ENCODE measurements around the gene GIT1.

The GIT1 gene

DNA sequence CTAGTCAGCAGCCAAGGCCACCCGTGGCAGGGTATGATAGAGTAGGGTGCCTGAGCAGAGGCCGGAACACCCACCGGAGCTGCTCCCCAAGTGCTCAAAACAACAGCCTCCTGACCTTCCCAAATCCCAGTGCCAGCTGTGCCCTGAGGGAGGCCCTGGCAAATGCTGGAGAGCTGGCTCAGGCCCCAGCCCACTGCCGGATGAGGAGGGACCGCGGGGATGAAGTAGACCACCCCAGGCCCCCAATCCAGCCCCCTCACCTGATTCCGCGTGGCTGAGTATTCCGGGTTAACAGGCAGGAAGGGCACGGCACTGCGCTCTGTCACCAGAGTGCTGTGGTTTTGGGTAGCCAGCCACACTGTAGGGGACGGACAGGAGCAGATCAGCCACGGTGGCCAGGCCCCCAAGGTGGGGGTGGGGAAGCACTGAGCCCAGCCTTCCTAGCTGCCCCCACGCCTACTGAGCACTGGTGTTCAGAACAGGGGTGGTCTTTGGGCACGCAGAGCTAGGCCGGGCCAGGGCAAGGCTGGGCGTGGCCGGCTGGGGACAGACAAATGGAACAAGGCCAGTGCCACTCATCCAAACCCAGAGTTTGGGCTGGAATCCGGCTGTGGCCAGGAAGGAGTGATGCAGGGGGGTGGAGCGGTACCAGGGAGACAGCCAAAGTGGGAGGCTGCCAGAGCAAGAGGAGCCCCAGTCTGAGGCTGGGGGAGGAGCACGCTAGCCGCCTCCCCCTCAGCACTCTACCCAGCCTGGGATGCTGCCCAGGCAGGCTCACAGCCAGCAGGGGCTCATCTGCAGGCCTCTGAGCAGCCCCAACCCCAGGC lies 11.8 kb downstream of the GIT1 start:
- peak; percentile 23 for DNase-seq

DNA sequence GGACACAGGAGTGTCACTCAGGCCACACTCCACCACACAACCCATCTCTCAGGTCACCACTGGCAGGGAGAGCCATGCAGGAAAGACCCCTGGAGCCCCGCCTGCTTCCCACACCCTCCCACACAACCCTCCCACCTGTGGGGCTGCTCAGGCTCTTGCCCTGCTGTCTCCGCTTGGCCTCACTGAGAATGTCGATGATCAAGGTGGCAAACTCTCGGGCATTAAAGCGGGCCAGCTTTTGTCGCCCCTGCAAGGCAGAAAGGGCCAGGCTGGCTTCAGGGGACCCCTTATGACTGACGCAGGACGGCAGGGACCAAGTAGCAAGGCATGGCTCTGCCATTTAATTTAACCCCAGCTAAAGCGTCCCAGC lies 12.5 kb downstream of the GIT1 start:
- no peak for DNase-seq

DNA sequence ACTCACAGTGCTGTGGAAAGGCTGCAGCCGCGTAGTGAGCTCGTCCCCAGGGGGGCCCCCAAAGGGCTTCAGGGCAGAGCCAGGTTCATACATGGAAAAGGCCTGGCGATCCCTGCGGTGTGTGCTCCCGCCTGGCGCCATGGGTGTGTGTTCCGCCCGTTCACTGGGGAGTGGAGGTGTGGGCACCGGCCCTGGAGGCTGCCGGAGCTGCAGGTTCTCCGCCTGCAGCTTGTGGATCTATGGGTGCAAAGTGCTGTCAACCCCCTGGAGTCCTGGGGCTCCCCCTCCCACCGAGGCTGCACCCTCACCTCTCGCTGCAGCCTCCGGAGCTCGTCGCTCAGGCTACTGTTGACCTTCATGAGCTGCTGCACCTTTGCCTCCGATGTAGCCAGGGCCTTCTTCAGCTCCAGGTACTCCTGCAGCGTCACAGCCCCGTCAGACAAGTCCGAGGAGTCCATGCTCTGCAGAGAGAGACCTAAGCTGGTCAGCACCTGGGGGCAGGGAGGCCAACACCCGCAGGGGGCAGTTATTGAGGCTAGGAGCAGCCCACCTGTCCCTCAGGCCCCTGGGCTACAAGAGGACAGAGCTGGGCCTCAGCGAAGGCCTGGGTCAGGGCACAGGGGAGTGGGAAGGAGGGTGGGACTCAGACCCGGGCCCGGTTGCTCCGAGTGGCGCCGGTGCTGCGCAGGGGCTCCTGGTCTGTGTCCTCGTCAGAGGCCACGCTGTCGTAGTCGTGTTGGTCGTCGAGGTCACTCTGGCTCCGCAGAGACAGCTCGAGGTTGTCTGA lies 13.0 kb downstream of the GIT1 start:
- no peak for DNase-seq

DNA sequence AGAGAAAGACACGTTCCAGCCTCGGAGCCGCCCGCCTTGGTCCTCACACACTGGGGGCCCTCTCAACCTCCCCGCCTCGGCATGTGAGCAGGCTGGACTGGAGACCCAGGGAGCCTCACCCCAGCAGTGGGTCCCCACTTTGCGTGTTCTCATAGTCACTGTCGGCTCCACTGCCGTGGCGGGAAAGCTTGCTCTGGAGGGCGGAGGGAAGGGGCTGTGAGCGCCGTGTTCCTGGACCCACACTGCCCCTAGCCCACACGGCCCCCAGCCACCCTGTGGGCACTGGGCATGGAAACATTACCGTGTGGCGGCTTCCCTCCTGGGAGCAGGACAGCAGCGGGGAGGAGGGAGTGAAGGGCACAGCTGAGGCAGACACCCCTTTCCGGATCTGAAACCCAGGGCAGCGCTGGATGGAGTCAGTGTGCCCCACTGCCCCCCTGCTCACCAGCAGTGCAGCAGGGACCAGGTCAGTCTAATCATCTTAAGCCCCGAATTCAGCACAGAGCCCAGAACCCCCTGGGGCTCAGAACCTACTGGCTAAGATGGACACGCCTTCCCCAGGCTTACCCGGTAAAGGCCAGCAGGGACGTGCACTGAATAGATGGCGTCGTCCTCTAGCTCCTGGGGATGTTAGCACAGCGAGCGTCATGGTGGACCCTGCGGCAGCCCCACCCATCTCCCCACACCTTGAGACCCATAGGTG lies 13.8 kb downstream of the GIT1 start:
- no peak for DNase-seq

DNA sequence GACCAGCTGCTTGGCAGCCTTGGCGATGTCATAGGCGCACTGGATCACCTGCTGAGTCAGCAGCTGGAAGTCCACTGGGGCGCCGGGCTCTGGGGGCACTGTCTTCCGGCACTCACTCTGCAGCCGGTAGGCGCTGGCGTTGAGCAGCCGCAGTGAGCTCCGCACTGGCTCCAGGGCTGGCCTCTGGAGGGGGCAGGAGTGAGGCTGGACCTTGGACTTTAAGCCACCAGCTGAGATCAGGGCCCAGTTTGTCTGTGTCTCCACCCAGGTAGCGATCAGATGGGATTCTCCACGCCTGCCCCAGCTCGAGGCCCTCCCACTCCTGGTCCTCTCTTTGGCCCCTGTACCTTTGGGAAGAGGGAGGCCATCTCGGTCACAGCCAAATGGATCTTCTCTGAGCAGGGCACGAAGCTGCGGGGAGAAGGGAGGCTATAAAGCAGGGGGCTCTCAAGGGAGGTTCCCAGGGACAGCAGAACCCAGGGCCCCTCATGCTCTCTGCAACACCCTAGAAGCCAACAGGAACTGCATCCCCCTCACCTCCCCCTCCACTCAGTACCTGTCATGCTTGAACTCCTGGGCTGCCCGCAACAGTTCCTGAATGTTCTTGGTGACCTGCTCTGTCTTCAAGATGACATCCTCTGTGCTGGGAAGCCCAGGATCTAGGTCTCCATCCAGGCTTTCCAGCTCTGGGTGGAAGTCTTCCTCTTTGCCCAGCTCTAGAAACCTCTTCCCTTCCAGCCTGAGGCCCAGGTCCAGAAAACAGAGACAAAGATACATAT lies 14.5 kb downstream of the GIT1 start:
- no peak for DNase-seq

DNA sequence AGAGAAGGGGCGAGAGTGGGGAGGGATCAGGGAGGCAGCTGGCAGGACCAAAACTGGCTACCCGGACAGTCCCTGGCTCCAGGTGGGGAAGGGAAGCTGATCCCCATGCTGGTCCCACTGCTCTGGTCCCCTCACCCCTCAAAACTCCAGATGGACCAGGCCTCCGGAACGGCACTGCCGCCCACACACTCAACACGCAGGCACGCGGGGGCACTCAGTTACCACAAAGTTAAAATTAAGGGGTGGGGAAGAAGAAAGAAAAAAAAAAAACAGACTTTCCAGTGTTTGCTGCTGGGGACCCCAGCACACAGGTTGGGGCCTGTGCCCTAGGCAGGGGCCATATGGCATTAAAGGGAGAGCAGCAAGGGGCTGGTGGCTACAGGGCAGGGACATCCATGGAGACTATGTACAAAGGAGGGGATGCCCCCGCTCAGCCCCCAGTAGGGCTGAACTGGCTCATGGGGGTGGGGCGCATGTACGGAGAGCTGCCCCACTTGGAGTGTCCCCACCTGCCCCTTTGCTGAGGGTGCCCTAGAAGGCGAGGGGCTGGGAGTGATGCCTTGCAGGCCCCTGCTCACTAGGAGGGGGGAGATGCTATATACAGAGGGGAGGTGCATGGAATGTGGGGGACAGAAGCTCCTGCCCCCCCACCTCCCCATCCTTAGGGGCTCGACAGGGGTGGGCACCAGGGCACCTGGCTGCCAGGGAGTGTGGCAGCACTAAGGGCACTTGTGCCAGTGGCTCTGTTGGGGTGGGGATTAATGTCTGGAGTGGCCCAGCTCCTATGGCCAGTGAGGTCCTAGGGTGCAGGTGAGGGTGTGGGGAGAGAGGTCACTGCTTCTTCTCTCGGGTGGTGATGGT lies 15.3 kb downstream of the GIT1 start:
- DNase-seq = no peak

DNA sequence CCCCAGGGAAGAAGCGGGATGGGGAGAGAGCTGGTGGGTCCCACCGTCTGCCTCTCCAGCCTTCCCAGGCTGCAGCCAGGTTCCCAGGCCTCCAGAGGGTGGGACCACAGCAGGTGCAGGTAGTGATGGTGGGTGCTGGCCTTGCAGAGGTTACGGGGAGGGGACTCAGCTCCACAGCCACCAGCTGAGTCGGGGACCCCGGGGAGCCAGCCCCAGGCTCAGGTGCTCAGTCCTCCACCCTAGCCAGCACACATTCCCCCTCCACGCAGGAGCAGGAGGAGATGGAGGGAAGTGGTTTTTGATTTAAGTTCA lies 15.9 kb downstream of the GIT1 start:
- no peak for DNase-seq

DNA sequence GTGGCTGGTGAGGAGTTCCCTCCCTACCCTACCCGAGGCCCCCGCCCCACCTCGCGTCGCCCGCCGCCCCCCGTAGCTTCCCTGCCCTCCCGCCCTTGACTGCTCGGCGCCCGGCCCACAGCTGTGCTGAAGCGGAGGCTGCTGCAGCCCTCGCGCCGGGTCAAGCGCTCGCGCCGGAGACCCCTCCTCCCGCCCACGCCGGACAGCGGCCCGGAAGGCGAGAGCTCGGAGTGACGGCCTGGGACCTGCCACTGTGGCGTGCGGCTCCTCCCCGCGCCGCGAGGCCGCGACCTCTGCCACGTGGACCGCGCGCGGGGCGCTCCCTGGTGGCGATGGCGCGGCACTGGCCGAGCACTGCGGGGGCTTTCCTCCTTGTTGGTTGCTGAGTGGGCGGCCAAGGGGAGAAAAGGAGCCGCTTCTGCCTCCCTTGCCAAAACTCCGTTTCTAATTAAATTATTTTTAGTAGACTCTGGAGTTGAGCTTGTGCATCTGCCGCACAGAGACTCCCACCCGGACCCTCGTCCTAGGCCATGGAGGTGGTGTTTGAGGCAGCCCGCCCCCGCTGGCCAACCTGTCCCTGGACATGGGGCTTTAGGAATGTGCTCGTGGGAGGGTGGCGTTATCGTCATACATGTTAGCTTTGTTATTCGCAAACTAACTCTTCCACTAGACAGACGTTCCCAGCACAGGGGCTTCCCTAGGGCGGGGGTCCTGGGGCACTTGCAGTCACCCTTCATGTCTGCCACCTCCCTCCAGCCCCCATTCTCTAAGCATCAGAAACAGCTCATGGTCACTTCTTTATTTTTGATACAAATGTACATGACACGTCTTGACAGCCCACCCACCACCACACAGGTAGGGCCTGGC lies 16.5 kb downstream of the GIT1 start:
- DNase-seq = no peak

DNA sequence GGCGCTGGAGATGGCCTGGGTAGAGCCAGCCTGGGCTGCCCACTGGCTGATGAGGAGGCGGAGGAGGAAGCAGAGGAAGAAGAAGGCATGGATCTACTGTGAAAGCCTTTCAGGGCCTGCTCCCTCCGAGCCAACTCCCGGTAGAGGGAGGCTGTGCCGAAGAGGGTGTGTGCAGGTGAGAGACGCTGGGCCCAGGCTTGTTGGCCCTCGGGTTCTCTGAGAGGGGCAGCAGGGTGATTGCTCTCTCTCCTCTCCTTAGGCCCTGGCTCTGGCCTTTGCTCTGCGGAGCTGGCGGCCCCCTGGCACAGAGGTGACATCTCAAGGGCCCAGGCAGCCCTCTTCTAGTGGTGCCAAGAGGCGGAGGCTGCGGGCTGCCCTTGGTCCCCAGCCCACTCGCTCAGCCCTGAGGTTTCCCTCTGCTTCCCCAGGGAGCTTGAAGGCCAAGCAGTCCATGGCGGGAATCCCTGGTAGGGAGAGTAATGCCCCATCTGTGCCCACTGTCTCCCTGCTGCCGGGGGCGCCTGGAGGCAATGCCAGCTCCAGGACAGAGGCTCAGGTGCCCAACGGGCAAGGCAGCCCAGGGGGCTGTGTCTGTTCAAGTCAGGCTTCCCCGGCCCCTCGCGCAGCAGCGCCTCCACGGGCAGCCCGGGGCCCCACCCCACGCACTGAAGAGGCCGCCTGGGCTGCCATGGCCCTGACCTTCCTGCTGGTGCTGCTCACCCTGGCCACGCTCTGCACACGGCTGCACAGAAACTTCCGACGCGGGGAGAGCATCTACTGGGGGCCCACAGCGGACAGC lies 17.4 kb downstream of the GIT1 start:
- DNase-seq = no peak

DNA sequence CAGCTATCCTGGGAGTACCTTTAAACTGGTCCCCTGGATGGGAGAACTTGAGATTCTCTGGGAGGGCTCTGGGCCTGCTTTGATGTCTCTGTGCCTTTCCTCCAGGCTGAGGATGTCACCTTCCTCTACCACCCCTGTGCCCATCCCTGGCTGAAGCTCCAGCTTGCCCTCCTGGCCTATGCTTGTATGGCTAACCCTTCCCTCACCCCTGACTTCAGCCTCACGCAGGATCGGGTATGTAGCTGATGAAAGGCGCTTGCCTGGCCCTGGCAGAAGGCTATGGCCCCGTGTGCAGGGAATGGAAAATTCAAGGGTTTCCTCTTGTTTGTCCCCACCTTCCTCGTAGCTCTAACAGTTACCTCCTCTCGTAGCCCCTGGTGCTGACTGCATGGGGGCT lies 18.0 kb downstream of the GIT1 start:
- DNase-seq = no peak

DNA sequence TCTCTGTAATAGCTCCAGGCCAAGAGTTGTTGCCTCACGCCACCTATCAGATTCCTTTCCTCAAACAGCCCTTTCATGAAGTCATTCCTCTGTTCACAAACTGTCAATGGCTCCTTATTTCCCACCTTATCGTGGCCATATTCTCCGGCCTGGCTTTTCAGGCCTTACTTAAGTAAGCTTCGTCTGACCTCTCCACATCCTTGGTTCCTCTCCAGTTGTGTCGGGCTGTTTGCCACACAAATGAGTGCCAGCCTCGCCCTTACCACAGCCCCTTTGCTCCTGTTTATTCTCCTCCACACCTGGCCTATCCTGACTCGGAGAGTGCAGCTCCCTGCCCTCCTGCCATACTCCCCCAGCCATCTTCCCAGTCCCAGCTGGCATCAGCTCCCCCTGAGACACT lies 18.9 kb downstream of the GIT1 start:
- DNase-seq = no peak

DNA sequence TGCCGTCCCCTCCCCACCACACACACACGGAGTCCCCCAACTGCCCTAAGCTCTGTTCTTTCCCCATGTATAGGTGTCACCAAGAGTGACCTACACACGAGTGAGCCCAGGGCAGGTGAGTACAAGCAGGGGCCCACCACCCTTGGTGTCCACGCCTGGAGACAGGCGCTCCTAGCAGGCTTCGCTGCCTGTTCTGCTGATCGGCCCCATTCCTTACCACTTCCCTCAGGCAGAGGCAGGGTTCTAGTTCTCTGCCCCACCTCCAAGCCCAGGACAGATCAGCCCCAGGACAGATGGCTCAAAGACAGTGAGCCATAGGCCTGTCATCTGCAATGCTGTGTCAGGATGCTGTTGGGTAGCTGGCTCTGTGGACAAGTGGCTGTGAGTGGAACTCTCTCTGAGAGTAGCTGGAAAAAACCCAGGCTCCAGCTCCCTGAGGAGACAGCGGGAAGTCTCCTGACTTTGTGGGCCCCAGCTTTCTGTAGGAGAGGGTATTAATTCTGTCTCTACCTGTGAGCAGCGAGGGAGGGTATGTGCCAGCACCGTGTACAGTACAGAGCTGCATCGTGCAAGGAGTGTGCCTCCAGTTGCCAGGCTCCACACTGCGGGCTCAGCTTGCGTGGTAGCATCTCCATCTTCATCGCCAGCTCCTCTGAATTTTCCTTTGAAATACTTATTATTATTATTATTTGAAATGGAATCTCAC lies 20.1 kb downstream of the GIT1 start:
- DNase-seq = peak; percentile 22

DNA sequence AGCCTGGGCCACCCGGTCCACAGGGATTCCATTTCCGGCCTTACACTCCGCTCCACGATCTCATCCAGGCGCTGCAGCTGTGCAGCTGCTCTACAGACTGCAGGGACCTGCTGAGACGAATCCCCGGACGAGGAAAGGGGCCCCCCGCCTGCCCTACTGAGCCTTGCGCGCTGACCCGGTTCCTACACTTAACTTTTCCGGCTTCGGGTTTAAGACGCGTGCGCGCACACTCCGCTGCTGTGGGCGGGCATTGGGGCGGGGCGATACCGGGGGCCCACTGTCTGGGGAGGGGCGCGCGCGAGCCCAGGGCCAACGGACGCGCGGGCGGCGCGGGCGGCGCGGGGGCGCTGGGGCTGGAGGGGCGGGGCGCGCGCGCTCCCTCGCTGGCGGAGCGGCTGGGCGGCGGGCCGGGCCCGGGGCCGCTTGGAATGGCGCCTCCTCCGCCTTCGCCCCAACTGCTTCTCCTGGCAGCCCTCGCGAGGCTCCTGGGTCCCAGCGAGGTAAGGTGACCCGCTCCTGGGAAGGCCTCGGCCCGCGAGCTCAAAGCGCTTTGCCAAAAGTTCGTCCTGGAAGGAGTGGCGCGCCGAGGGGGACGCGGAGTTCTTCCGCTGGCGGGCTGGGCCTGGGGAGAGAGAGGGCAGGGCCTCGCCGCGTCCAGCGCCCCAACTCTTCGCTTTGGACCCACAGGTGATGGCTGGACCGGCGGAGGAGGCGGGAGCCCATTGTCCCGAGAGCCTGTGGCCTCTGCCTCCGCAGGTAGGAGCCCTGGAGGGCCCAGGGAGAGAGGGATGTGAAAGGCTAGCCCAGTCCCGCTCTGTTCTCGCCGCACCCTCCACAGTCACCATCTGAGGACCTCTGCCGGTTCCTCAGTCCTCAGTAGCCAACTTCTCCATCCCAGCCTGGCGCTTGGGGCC lies 20.9 kb downstream of the GIT1 start, which contains the start of gene TP53I13:
Gene TP53I13 (plus strand): TSS at position 371 of the 914 bp plus-strand sequence. CDS start 58 bp downstream, at position 429.
- DNase-seq = peak; percentile 82

DNA sequence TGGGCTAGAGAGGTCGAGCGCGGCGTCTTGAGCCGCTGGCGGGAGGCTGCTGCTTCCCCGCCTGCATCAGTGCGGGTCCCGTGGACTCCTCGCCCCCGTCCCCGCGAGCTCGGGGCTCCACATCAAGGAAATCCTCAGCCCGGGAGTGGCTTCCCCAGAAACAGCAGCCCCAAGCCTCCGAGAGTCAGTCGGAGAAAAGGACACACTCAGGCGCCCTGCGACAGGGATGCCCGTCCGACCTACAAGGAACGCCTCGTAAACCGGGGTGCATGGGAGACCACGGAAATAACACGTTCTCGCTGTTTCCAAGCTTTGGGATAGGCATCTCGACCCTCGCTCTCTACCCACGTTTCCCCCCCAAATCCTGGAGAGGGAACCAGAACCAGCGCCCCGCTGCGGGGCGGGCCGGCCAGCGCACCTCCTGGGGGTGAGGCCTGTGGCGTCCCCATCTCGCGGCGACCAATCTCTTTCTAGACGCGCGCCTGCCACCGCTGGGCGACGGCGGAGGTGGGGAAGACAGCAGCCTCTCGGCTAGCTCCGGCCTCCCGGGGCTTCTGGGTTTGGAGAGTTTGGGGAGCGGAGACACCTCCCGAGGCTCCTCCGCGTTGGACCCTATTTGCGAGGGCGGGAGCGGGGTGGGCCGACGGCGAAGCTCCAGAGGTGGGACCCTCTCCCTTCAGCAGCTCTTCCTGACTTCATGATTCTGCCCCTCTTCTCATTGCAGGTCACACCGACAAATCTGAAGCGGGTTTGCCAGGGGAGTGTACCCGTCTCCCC lies 21.7 kb downstream of the GIT1 start:
- DNase-seq = peak; percentile 83

DNA sequence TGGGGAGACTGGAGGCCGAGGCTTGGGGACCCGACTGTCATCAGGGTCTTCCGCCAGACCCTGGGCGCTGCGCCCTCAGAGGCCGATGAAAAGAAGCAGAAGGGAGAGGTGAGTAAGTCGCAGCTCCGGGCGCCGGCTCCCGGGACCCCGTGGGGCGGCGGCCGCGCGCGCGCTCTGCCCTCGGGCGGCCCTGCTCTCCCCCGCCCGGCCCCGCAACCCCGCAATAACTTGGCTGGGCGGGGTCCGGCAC lies 22.2 kb downstream of the GIT1 start:
- DNase-seq = no peak

DNA sequence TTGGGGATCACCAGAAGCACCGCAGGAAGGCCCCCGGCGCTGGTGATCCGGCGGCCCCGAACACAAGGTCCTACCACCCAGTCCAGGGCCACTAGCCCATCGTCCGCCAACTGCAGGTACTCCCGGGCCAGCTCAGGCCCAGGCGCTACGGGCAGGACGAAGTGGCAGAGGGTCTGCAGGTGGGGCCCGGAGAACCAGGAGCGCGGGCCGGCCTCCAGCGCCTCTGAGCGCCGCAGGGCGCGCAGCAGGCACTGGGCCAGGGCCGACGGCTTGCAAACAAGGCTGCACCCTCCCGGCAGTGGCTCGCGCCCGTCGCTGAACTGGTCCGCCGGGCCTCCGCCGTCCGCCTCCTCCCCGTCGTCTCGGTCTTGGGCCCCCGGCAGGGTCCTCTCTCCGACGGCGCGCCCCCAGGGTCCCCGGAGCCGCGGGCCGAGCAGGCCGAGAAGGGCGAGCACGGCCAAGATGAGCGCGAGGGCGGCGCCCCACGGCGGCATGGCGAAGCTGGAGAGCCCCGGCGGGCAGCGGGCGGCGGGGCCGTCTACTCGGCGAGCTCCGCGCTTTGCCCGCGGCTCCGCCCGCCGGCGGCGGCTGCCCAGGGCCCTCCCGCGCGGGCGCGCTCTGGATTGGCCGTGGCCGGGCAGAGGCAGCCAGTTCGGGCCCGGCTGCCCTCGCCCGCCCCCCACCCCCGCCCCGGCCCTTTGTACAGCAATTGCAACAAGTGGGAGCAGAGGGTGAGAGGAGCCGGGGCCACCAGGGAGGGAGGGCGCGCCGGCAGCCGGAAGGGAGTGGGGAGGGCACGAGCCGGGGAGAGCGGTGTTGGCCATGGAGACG lies 22.8 kb downstream of the GIT1 start, which contains the start of gene ABHD15:
Gene ABHD15 (minus strand): TSS at position 565 of the 831 bp plus-strand sequence. CDS start 71 bp downstream, at position 494.
- peak; percentile 63 for DNase-seq

Data from NCI-H1694 treated with DMSO at 0.1 percent for 48 hours (cell line).